Gastrocnemius medialis (tissue), 4 donors: ENCODE data around the gene CMPK2.

ENCODE experiments used
- POLR2A ChIP-seq, 2 donors: fragments of 450-650 bp; IDR thresholded peaks; one replicate each; pipeline ENCODE4 v1.6.1; 2017; ENCODE audit warnings: antibody characterized with exemption in 2 of 2, mild to moderate bottlenecking in 2 of 2, moderate library complexity in 2 of 2
- TF ChIP-seq, protein P1 (sequence below), 5 experiments: fragments of 450-650 bp in 3 of 5; fragments of 200-600 bp in 2 of 5; sonication (generic) in 2 of 5; IDR thresholded peaks in 4 of 5; conservative IDR thresholded peaks in 1 of 5; 1 replicate in 4 of 5; 2 replicates in 1 of 5; pipeline ENCODE4 v1.5.1; 2016 to 2019; ENCODE audit warnings: antibody characterized with exemption in 5 of 5, mild to moderate bottlenecking in 3 of 5, moderate library complexity in 3 of 5

DNA sequence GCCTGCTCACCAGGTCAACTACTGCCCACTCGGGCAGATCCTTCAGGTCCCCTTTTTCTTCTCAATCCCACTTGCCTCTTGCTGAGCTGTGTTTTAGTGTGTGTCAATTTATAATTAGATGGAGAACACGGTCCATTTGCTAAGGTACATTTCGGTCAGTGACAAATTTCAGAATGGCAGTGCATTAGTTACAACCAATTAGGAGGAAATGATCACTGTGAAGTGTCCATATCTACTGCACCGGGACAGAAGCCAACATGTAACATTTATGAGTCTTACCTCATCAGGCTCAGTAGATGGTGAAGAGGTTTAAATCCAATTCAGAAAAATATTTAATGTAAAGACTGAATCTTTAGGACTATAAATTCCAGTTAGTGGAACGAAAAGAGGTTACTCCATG is 47.7 kb downstream of the CMPK2 start:
- TF ChIP-seq, protein P1, sequence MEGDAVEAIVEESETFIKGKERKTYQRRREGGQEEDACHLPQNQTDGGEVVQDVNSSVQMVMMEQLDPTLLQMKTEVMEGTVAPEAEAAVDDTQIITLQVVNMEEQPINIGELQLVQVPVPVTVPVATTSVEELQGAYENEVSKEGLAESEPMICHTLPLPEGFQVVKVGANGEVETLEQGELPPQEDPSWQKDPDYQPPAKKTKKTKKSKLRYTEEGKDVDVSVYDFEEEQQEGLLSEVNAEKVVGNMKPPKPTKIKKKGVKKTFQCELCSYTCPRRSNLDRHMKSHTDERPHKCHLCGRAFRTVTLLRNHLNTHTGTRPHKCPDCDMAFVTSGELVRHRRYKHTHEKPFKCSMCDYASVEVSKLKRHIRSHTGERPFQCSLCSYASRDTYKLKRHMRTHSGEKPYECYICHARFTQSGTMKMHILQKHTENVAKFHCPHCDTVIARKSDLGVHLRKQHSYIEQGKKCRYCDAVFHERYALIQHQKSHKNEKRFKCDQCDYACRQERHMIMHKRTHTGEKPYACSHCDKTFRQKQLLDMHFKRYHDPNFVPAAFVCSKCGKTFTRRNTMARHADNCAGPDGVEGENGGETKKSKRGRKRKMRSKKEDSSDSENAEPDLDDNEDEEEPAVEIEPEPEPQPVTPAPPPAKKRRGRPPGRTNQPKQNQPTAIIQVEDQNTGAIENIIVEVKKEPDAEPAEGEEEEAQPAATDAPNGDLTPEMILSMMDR (IDR thresholded peaks at IDR 0.05 in 4 of 5, conservative IDR thresholded peaks at IDR 0.05 in 1 of 5), result no peak
- no peak for TF ChIP-seq POLR2A (IDR thresholded peaks at IDR 0.05)
